Measurements from ENCODE around the gene ASB16. TPM values are rescaled to one million over a fixed set of nuclear protein-coding genes. Genes with fewer than 3 reads are reported as not detected.
A peak's percentile ranks its signal among the peaks of the same experiment; 100 is the strongest.

The ASB16 gene
- total and polyA plus RNA-seq, 4 donors = 0.02 to 0.37 (median 0.08) TPM; not detected in 1

DNA sequence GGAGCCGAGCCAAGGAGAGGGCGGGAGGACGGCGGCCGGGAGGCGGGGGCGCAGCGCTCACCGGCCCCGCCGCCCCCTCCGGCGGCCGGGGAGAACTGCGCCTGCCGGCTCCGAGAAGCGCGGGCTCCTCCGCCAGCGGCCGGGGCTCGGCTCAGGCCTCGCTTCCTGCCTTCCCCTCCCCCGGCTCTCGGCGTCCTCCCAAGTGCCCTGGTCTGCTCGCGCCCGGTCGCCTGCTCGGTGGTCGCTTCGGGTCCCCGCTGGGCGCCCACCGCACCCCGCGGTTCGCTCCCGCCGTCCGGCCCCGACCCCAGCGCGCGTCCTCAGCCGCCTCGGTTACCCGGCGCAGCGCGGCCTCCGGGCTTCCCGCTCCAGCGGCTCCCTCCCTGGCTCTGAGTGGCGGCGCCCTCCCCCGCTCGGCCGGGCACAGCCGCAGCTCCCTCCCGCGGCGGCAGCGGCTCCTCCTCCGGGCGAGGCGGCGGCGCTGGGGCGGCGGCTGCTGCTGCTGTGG lies 48.7 kb downstream of the ASB16 start:
- peaks cover 7 to 26% (median 23%) of the 10 kb centered on the region in 4 donors for H3K36me3 ChIP-seq (ENCODE audit: control insufficient read depth in 4 of 4, insufficient read depth in 3 of 4, low read depth in 1 of 4, low read length in 3 of 4)
- peak overlapping the region; percentile 93 to 94 for H3K27ac ChIP-seq (ENCODE audit: low read depth in 1 of 2, low read length in 2 of 2)
- H3K4me3 ChIP-seq (ENCODE audit: low read depth in 1 of 3, low read length in 3 of 3) = peak overlapping the region in 2 of 3 donors; percentile 66 to 93
- no peaks in the 10 kb centered on the region for H3K9me3 ChIP-seq (ENCODE audit: control insufficient read depth in 4 of 4, low read length in 3 of 4)
- TF ChIP-seq, protein P1, sequence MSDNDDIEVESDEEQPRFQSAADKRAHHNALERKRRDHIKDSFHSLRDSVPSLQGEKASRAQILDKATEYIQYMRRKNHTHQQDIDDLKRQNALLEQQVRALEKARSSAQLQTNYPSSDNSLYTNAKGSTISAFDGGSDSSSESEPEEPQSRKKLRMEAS (IDR thresholded peaks at IDR 0.05) = no peak
- TF ChIP-seq, protein P2, sequence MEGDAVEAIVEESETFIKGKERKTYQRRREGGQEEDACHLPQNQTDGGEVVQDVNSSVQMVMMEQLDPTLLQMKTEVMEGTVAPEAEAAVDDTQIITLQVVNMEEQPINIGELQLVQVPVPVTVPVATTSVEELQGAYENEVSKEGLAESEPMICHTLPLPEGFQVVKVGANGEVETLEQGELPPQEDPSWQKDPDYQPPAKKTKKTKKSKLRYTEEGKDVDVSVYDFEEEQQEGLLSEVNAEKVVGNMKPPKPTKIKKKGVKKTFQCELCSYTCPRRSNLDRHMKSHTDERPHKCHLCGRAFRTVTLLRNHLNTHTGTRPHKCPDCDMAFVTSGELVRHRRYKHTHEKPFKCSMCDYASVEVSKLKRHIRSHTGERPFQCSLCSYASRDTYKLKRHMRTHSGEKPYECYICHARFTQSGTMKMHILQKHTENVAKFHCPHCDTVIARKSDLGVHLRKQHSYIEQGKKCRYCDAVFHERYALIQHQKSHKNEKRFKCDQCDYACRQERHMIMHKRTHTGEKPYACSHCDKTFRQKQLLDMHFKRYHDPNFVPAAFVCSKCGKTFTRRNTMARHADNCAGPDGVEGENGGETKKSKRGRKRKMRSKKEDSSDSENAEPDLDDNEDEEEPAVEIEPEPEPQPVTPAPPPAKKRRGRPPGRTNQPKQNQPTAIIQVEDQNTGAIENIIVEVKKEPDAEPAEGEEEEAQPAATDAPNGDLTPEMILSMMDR (IDR thresholded peaks at IDR 0.05; ENCODE audit: low read depth, low read length, missing input control) = peak; percentile 65
- no peak for TF ChIP-seq GABPA (IDR thresholded peaks at IDR 0.05 in 1 of 2, conservative IDR thresholded peaks at IDR 0.05 in 1 of 2)
- DNase-seq (ENCODE audit: low spot score) = peak; percentile 62
- H3K9ac ChIP-seq (ENCODE audit: low read depth in 1 of 2, low read length in 2 of 2) = peak overlapping the region in 1 of 2 donors; percentile 72
- no peaks in the 10 kb centered on the region for H3K27me3 ChIP-seq (ENCODE audit: control insufficient read depth in 4 of 4, insufficient read depth in 4 of 4, low read length in 3 of 4)
- peaks cover 17 to 45% (median 39%) of the 10 kb centered on the region in 4 donors for H3K4me1 ChIP-seq (ENCODE audit: control insufficient read depth in 4 of 4, insufficient read depth in 4 of 4, low read length in 3 of 4)
- WGBS = under 1% methylated on average over 73 of the region's 73 CpGs

DNA sequence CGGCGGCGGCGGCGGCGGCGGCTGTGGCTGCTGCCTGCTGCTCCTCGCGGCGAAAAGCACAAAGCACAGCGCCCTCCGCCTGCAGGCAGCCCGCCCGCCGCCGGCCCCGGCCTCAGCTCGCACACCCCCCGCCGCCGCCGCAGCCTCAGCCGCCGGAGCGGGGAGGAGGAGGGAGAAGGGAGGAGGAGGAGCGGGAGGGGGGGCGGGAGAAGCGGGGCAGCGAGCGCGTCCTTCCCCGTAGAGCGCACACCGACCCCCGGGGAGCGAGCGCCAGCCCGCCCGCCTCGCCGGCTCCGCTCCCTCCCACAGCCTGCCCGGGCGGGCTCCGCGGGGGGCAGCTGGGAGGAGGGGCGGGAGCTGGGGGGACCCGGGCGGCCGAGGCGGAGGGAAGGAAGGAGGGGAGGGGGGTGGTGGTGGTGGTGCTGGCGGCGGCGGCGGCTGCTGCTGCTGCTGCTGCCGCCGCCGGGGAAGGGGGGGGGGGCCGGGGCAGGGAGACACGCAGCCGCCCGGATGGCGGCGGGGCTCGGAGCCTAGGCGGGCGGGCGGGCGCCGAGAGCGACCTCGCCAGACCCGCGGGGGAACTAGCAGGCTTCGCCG lies 49.2 kb downstream of the ASB16 start, which contains the start of gene UBTF:
Gene UBTF (minus strand): TSS at position 60 of the 597 bp plus-strand sequence. CDS start 1,446 bp downstream, outside the sequence.
- Histone ChIP-seq H3K27ac (ENCODE audit: low read depth in 1 of 2, low read length in 2 of 2) (peak within 1 kb of the TSS; percentile 93 to 94), H3K9ac (ENCODE audit: low read depth in 1 of 2, low read length in 2 of 2) (peak within 1 kb of the TSS; percentile 66 to 80), H3K27me3 (ENCODE audit: control insufficient read depth in 4 of 4, insufficient read depth in 4 of 4, low read length in 3 of 4) (no peaks in the 10 kb centered on the region), H3K4me3 (ENCODE audit: low read depth in 1 of 3, low read length in 3 of 3) (peak within 1 kb of the TSS; percentile 64 to 93 (median 76)), H3K36me3 (ENCODE audit: control insufficient read depth in 4 of 4, insufficient read depth in 3 of 4, low read depth in 1 of 4, low read length in 3 of 4) (peaks cover 7 to 21% (median 18%) of the 10 kb centered on the region in 4 donors), H3K4me1 (ENCODE audit: control insufficient read depth in 4 of 4, insufficient read depth in 4 of 4, low read length in 3 of 4) (peaks cover 17 to 45% (median 39%) of the 10 kb centered on the region in 4 donors), H3K9me3 (ENCODE audit: control insufficient read depth in 4 of 4, low read length in 3 of 4) (no peaks in the 10 kb centered on the region)
- under 1% methylated on average over 76 of the region's 76 CpGs for WGBS
- peak; percentile 71 for DNase-seq (ENCODE audit: low spot score)
- no peak for TF ChIP-seq YY1 (IDR thresholded peaks at IDR 0.05)
- TF ChIP-seq, protein P1 (IDR thresholded peaks at IDR 0.05) = no peak
- TF ChIP-seq, protein P3, sequence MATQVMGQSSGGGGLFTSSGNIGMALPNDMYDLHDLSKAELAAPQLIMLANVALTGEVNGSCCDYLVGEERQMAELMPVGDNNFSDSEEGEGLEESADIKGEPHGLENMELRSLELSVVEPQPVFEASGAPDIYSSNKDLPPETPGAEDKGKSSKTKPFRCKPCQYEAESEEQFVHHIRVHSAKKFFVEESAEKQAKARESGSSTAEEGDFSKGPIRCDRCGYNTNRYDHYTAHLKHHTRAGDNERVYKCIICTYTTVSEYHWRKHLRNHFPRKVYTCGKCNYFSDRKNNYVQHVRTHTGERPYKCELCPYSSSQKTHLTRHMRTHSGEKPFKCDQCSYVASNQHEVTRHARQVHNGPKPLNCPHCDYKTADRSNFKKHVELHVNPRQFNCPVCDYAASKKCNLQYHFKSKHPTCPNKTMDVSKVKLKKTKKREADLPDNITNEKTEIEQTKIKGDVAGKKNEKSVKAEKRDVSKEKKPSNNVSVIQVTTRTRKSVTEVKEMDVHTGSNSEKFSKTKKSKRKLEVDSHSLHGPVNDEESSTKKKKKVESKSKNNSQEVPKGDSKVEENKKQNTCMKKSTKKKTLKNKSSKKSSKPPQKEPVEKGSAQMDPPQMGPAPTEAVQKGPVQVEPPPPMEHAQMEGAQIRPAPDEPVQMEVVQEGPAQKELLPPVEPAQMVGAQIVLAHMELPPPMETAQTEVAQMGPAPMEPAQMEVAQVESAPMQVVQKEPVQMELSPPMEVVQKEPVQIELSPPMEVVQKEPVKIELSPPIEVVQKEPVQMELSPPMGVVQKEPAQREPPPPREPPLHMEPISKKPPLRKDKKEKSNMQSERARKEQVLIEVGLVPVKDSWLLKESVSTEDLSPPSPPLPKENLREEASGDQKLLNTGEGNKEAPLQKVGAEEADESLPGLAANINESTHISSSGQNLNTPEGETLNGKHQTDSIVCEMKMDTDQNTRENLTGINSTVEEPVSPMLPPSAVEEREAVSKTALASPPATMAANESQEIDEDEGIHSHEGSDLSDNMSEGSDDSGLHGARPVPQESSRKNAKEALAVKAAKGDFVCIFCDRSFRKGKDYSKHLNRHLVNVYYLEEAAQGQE (IDR thresholded peaks at IDR 0.05) = no peak
- TF ChIP-seq, protein P4, sequence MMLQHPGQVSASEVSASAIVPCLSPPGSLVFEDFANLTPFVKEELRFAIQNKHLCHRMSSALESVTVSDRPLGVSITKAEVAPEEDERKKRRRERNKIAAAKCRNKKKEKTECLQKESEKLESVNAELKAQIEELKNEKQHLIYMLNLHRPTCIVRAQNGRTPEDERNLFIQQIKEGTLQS (IDR thresholded peaks at IDR 0.05) = no peak
- no peak for TF ChIP-seq FOXA2 (IDR thresholded peaks at IDR 0.05)
- no peak for TF ChIP-seq TAF1 (conservative IDR thresholded peaks at IDR 0.05)
- TF ChIP-seq, protein P5, sequence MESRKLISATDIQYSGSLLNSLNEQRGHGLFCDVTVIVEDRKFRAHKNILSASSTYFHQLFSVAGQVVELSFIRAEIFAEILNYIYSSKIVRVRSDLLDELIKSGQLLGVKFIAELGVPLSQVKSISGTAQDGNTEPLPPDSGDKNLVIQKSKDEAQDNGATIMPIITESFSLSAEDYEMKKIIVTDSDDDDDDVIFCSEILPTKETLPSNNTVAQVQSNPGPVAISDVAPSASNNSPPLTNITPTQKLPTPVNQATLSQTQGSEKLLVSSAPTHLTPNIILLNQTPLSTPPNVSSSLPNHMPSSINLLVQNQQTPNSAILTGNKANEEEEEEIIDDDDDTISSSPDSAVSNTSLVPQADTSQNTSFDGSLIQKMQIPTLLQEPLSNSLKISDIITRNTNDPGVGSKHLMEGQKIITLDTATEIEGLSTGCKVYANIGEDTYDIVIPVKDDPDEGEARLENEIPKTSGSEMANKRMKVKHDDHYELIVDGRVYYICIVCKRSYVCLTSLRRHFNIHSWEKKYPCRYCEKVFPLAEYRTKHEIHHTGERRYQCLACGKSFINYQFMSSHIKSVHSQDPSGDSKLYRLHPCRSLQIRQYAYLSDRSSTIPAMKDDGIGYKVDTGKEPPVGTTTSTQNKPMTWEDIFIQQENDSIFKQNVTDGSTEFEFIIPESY (IDR thresholded peaks at IDR 0.05) = no peak
- no peak for TF ChIP-seq RAD21 (IDR thresholded peaks at IDR 0.05)
- TF ChIP-seq FOXA1 (IDR thresholded peaks at IDR 0.05) = no peak
- TF ChIP-seq, protein P2 (IDR thresholded peaks at IDR 0.05; ENCODE audit: low read depth, low read length, missing input control) = no peak
- TF ChIP-seq NR2F2 (IDR thresholded peaks at IDR 0.05) = no peak
- TF ChIP-seq JUND (IDR thresholded peaks at IDR 0.05) = no peak
- no peak for TF ChIP-seq HNF4G (IDR thresholded peaks at IDR 0.05)
- TF ChIP-seq SP1 (IDR thresholded peaks at IDR 0.05) = no peak
- TF ChIP-seq HNF4A (conservative IDR thresholded peaks at IDR 0.05) = no peak
- TF ChIP-seq GABPA (IDR thresholded peaks at IDR 0.05 in 1 of 2, conservative IDR thresholded peaks at IDR 0.05 in 1 of 2) = no peak
- TF ChIP-seq EGR1 (IDR thresholded peaks at IDR 0.05; ENCODE audit: low read depth in 2 of 2) = no peak
- TF ChIP-seq RXRA (IDR thresholded peaks at IDR 0.05) = no peak

All from liver (tissue), 9 donors.